HG03066 (cell line): ENCODE measurements around the gene MKNK1.
A peak's percentile ranks its signal among the peaks of the same experiment; 100 is the strongest.
"Not testable (repeated sequence)": the region's sequence is repeated elsewhere in the genome, so short reads cannot be mapped to it uniquely, and the experiment has no call there.

Experiments used
- ATAC-seq: cut with Tn5 transposase; IDR thresholded peaks from one replicate; pipeline ENCODE4 v1.9.1; 2021; ENCODE audit warnings: low read depth; ENCODE audit not compliant: unreplicated experiment

Gene MKNK1

GRCh38 chr1:46603858-46604549, at the start of gene MKNK1:
MKNK1 (minus strand) TSS chr1:46604268; CDS start chr1:46583327, 20,941 bp downstream.
- peak; percentile 90 for ATAC-seq

GRCh38 chr1:46653405-46653958, 49.4 kb upstream of the MKNK1 start:
- ATAC-seq, result no peak

GRCh38 chr1:46652321-46653100, 48.4 kb upstream of the MKNK1 start:
- no peak for ATAC-seq

- ATAC-seq, result not testable (repeated sequence)
Observed at GRCh38 chr1:46651152-46651551, 47.1 kb upstream of the MKNK1 start.

- no peak for ATAC-seq
Observed at GRCh38 chr1:46650491-46650890, 46.4 kb upstream of the MKNK1 start.

- no peak for ATAC-seq
Observed at GRCh38 chr1:46649764-46650163, 45.7 kb upstream of the MKNK1 start.

GRCh38 chr1:46647611-46648010, 43.5 kb upstream of the MKNK1 start:
- no peak for ATAC-seq

- ATAC-seq, result no peak
Observed at GRCh38 chr1:46646844-46647243, 42.8 kb upstream of the MKNK1 start.

- no peak for ATAC-seq
Observed at GRCh38 chr1:46646331-46646730, 42.3 kb upstream of the MKNK1 start.

- no peak for ATAC-seq
Observed at GRCh38 chr1:46645815-46646214, 41.7 kb upstream of the MKNK1 start.

- ATAC-seq, result no peak
Observed at GRCh38 chr1:46643368-46643775, 39.3 kb upstream of the MKNK1 start.

- no peak for ATAC-seq
Observed at GRCh38 chr1:46642115-46642680, 38.1 kb upstream of the MKNK1 start.

GRCh38 chr1:46639547-46639946, 35.5 kb upstream of the MKNK1 start:
- ATAC-seq, result no peak

- ATAC-seq, result no peak
Observed at GRCh38 chr1:46638921-46639320, 34.9 kb upstream of the MKNK1 start.

- ATAC-seq, result no peak
Observed at GRCh38 chr1:46637444-46638083, 33.5 kb upstream of the MKNK1 start.

GRCh38 chr1:46635205-46635604, 31.1 kb upstream of the MKNK1 start:
- ATAC-seq, result no peak

GRCh38 chr1:46630719-46631118, 26.7 kb upstream of the MKNK1 start:
- no peak for ATAC-seq

GRCh38 chr1:46623743-46624644, 19.9 kb upstream of the MKNK1 start:
- no peak for ATAC-seq

GRCh38 chr1:46622344-46622743, 18.3 kb upstream of the MKNK1 start:
- no peak for ATAC-seq

GRCh38 chr1:46621930-46622329, 17.9 kb upstream of the MKNK1 start:
- no peak for ATAC-seq
